ENCODE measurements around the gene MLXIP.

- TF ChIP-seq, protein P1, sequence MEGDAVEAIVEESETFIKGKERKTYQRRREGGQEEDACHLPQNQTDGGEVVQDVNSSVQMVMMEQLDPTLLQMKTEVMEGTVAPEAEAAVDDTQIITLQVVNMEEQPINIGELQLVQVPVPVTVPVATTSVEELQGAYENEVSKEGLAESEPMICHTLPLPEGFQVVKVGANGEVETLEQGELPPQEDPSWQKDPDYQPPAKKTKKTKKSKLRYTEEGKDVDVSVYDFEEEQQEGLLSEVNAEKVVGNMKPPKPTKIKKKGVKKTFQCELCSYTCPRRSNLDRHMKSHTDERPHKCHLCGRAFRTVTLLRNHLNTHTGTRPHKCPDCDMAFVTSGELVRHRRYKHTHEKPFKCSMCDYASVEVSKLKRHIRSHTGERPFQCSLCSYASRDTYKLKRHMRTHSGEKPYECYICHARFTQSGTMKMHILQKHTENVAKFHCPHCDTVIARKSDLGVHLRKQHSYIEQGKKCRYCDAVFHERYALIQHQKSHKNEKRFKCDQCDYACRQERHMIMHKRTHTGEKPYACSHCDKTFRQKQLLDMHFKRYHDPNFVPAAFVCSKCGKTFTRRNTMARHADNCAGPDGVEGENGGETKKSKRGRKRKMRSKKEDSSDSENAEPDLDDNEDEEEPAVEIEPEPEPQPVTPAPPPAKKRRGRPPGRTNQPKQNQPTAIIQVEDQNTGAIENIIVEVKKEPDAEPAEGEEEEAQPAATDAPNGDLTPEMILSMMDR (IDR thresholded peaks at IDR 0.05; ENCODE audit: poor library complexity, severe bottlenecking), result no peak
- TF ChIP-seq RAD21 (conservative IDR thresholded peaks at IDR 0.05) (no peak), EP300 (conservative IDR thresholded peaks at IDR 0.05; ENCODE audit: poor library complexity, severe bottlenecking) (no peak), POLR2AphosphoS5 (IDR thresholded peaks at IDR 0.05) (no peak), SMC3 (conservative IDR thresholded peaks at IDR 0.05; ENCODE audit: poor library complexity) (no peak), EZH2 (IDR thresholded peaks at IDR 0.05; ENCODE audit: borderline replicate concordance, insufficient read depth, low read length, poor library complexity, severe bottlenecking) (no peak)
- TF ChIP-seq, protein P2, sequence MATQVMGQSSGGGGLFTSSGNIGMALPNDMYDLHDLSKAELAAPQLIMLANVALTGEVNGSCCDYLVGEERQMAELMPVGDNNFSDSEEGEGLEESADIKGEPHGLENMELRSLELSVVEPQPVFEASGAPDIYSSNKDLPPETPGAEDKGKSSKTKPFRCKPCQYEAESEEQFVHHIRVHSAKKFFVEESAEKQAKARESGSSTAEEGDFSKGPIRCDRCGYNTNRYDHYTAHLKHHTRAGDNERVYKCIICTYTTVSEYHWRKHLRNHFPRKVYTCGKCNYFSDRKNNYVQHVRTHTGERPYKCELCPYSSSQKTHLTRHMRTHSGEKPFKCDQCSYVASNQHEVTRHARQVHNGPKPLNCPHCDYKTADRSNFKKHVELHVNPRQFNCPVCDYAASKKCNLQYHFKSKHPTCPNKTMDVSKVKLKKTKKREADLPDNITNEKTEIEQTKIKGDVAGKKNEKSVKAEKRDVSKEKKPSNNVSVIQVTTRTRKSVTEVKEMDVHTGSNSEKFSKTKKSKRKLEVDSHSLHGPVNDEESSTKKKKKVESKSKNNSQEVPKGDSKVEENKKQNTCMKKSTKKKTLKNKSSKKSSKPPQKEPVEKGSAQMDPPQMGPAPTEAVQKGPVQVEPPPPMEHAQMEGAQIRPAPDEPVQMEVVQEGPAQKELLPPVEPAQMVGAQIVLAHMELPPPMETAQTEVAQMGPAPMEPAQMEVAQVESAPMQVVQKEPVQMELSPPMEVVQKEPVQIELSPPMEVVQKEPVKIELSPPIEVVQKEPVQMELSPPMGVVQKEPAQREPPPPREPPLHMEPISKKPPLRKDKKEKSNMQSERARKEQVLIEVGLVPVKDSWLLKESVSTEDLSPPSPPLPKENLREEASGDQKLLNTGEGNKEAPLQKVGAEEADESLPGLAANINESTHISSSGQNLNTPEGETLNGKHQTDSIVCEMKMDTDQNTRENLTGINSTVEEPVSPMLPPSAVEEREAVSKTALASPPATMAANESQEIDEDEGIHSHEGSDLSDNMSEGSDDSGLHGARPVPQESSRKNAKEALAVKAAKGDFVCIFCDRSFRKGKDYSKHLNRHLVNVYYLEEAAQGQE (IDR thresholded peaks at IDR 0.05; ENCODE audit: borderline replicate concordance), result no peak
Measured at GRCh38 chr12:122183588-122183940, 105.0 kb downstream of the MLXIP start.

Measured in neural cell (in vitro differentiated cells).